ENCODE measurements around the gene CEP83.

Gene CEP83

GRCh38 chr12:94265966-94266745 is 193.5 kb downstream of the CEP83 start:
- DNase-seq = no peak

GRCh38 chr12:94265539-94265938 is 194.1 kb downstream of the CEP83 start:
- DNase-seq = no peak

- DNase-seq = no peak
Observed at GRCh38 chr12:94264736-94265485, 194.8 kb downstream of the CEP83 start.

GRCh38 chr12:94263905-94264561 is 195.6 kb downstream of the CEP83 start:
- no peak for DNase-seq

- DNase-seq = no peak
Observed at GRCh38 chr12:94263011-94263811, 196.5 kb downstream of the CEP83 start.

GRCh38 chr12:94262228-94263010 is 197.2 kb downstream of the CEP83 start:
- DNase-seq = no peak

GRCh38 chr12:94261786-94262185 is 197.9 kb downstream of the CEP83 start:
- DNase-seq = no peak

GRCh38 chr12:94261119-94261518 is 198.5 kb downstream of the CEP83 start:
- no peak for DNase-seq

GRCh38 chr12:94260717-94261116 is 198.9 kb downstream of the CEP83 start:
- no peak for DNase-seq

- no peak for DNase-seq
Observed at GRCh38 chr12:94260017-94260416, 199.7 kb downstream of the CEP83 start.

GRCh38 chr12:94258593-94258992 is 201.1 kb downstream of the CEP83 start:
- DNase-seq = no peak

Data from NCI-H1694 (cell line).